Natural killer cell (primary cell): ENCODE data around the gene NMUR1. TPM values are rescaled to one million over a fixed set of nuclear protein-coding genes. Genes with fewer than 3 reads are reported as not detected.

Source experiments
- ATAC-seq, 3 donors: fragments of 150-1000 bp in 2 of 3; fragments of 200-7000 bp in 1 of 3; cut with Tn5 transposase; 1 replicate in 1 of 3; 2 replicates in 2 of 3; pipeline ENCODE4 v1.10.0; 2021; ENCODE audit warnings: mild to moderate bottlenecking in 2 of 3, moderate library complexity in 2 of 3
- DNase-seq, 2 donors: peaks; one replicate each; pipeline versions ENCODE4 v3.0.0 to v3.0.0-alpha.2; 2013 to 2021; ENCODE audit warnings: mixed read lengths in 1 of 2
- H3K27ac ChIP-seq: one replicate; pipeline ENCODE4 v1.5.1; 2013; ENCODE audit warnings: mild to moderate bottlenecking, low read length
- H3K27me3 ChIP-seq: one replicate; pipeline ENCODE4 v1.6.1; 2013; ENCODE audit warnings: low read length; ENCODE audit not compliant: control insufficient read depth, insufficient read depth
- H3K36me3 ChIP-seq: one replicate; pipeline ENCODE4 v1.6.1; 2013; ENCODE audit warnings: low read length; ENCODE audit not compliant: control insufficient read depth, insufficient read depth
- H3K4me1 ChIP-seq: one replicate; pipeline ENCODE4 v1.6.1; 2013; ENCODE audit warnings: low read length; ENCODE audit not compliant: control insufficient read depth, insufficient read depth
- H3K4me3 ChIP-seq: one replicate; pipeline ENCODE4 v1.5.1; 2013; ENCODE audit warnings: low read length
- H3K9me3 ChIP-seq: one replicate; pipeline ENCODE4 v1.6.1; 2013; ENCODE audit warnings: low read length; ENCODE audit not compliant: control insufficient read depth, insufficient read depth
- H3K27ac Mint-ChIP-seq, 2 donors: one replicate each; pipeline ENCODE4 v1.8.0; 2022; ENCODE audit warnings: mild to moderate bottlenecking in 2 of 2, mixed read lengths in 2 of 2, moderate library complexity in 1 of 2
- H3K27me3 Mint-ChIP-seq, 2 donors: one replicate each; pipeline ENCODE4 v1.8.0; 2022; ENCODE audit warnings: low read depth in 2 of 2, mixed read lengths in 2 of 2
- H3K36me3 Mint-ChIP-seq: one replicate; pipeline ENCODE4 v1.8.0; 2022; ENCODE audit warnings: mixed read lengths
- H3K4me1 Mint-ChIP-seq, 2 donors: one replicate each; pipeline ENCODE4 v1.8.0; 2022; ENCODE audit warnings: mixed read lengths in 2 of 2
- H3K4me3 Mint-ChIP-seq: one replicate; pipeline ENCODE4 v1.8.0; 2022; ENCODE audit warnings: mild to moderate bottlenecking, moderate library complexity, mixed read lengths
- H3K9me3 Mint-ChIP-seq, 2 donors: one replicate each; pipeline ENCODE4 v1.8.0; 2022; ENCODE audit warnings: mixed read lengths in 2 of 2
- CTCF ChIP-seq: fragments of 200-600 bp; IDR thresholded peaks from one replicate; pipeline ENCODE4 v1.8.0; 2022; ENCODE audit warnings: antibody characterized with exemption
- whole genome bisulfite sequencing: methylation state at CpG from one replicate; pipeline ENCODE4 v1.1.7; 2013; ENCODE audit warnings: missing lambda C conversion rate; ENCODE audit not compliant: insufficient coverage; 5-methylcytosine and 5-hydroxymethylcytosine counted together
- intact Hi-C: fragments of 100-400 bp; cut with micrococcal nuclease; formaldehyde crosslinking; loops from one replicate; pipeline ENCODE4 v1.14.2; 2022
- total RNA-seq, 4 donors: library from RNA; stranded (reverse); fragments of 120-200 nt in 1 of 4; gene quantifications; one replicate each; pipeline versions ENCODE4 v1.2.3 to v1.2.4, GENCODE V29; 2013 to 2022

The NMUR1 gene
- total RNA-seq, 3 donors from 2014 or later (not counting 1 experiment from before 2014, with no cell fraction given), result 67.4 to 103 (median 80.2) TPM

GRCh38 chr2:231575612-231576256 lies 45.5 kb upstream of the NMUR1 start:
- ATAC-seq (peak in 1 of 3 donors; percentile 63), DNase-seq (no peak)
- H3K27me3 ChIP-seq, result no peaks in the 10 kb centered on the region
- no peak overlapping the region for H3K27ac ChIP-seq
- H3K4me1 ChIP-seq, result peaks cover 12% of the 10 kb centered on the region
- Mint-ChIP-seq H3K27ac (no peak overlapping the region), H3K4me1 (peaks cover 18 to 19% of the 10 kb centered on the region in 2 donors), H3K27me3 (no peaks in the 10 kb centered on the region), H3K9me3 (peaks cover 4 to 6% of the 10 kb centered on the region in 2 donors), H3K36me3 (no peaks in the 10 kb centered on the region), H3K4me3 (peak overlapping the region; percentile 43)
- WGBS, result 85% methylated on average over 10 of the region's 10 CpGs
- intact Hi-C loops, result no loop called here
- H3K36me3 ChIP-seq, result no peaks in the 10 kb centered on the region
- H3K9me3 ChIP-seq, result no peaks in the 10 kb centered on the region
- H3K4me3 ChIP-seq, result no peak overlapping the region
- no peak for TF ChIP-seq CTCF

GRCh38 chr2:231573698-231574421 lies 43.6 kb upstream of the NMUR1 start:
- H3K4me1 ChIP-seq, result peaks cover 12% of the 10 kb centered on the region
- peaks cover 0 to 3% of the 10 kb centered on the region in 2 donors for H3K9me3 Mint-ChIP-seq
- no peaks in the 10 kb centered on the region for H3K36me3 Mint-ChIP-seq
- ATAC-seq, result no peak
- H3K27ac Mint-ChIP-seq, result no peak overlapping the region
- H3K9me3 ChIP-seq, result no peaks in the 10 kb centered on the region
- TF ChIP-seq CTCF, result no peak
- no peak for DNase-seq
- H3K4me3 Mint-ChIP-seq, result no peak overlapping the region
- H3K27me3 ChIP-seq, result no peaks in the 10 kb centered on the region
- H3K27ac ChIP-seq, result no peak overlapping the region
- H3K36me3 ChIP-seq, result no peaks in the 10 kb centered on the region
- no peak overlapping the region for H3K4me3 ChIP-seq
- 85% methylated on average over 15 of the region's 15 CpGs for WGBS
- H3K4me1 Mint-ChIP-seq, result peaks cover 18% of the 10 kb centered on the region in 2 donors
- no peaks in the 10 kb centered on the region for H3K27me3 Mint-ChIP-seq
- intact Hi-C loops, result no loop called here

- Histone ChIP-seq H3K36me3 (no peaks in the 10 kb centered on the region), H3K9me3 (no peaks in the 10 kb centered on the region), H3K4me3 (no peak overlapping the region), H3K4me1 (peaks cover 12% of the 10 kb centered on the region), H3K27me3 (no peaks in the 10 kb centered on the region), H3K27ac (no peak overlapping the region)
- intact Hi-C loops, result no loop called here
- no peak for TF ChIP-seq CTCF
- no peaks in the 10 kb centered on the region for H3K27me3 Mint-ChIP-seq
- DNase-seq (no peak), ATAC-seq (no peak)
- H3K9me3 Mint-ChIP-seq, result no peaks in the 10 kb centered on the region
- 71% methylated on average over 4 of the region's 4 CpGs for WGBS
- no peaks in the 10 kb centered on the region for H3K36me3 Mint-ChIP-seq
- peaks cover 18 to 22% of the 10 kb centered on the region in 2 donors for H3K4me1 Mint-ChIP-seq
- no peak overlapping the region for H3K4me3 Mint-ChIP-seq
- H3K27ac Mint-ChIP-seq, result no peak overlapping the region
Observed at GRCh38 chr2:231573096-231573495, 42.9 kb upstream of the NMUR1 start.
